ENCODE data around the gene OSBP.

Gene OSBP

DNA sequence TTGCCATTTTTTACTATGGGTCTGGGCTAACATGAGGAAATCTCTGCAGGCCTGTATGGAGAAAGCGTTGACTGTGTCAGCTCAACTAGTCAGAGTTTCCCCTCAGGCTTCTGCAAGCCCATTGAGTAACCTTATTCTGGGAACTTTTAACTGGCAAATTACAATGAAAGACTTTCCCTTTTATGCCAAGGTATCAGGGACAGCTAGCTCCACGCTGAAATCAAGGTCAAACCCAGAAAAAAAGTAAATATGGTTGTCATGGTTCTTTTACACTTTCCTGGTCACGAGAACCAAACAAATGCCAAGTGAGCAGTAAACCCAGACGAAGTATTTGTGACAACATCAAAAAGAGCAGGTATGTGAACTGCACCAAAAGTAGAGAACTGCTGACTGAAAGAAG is 13.8 kb downstream of the OSBP start:
- no peak for FAIRE-seq

- no peak for FAIRE-seq
Observed at GRCh38 chr11:59600636-59601035, 14.9 kb downstream of the OSBP start.

DNA sequence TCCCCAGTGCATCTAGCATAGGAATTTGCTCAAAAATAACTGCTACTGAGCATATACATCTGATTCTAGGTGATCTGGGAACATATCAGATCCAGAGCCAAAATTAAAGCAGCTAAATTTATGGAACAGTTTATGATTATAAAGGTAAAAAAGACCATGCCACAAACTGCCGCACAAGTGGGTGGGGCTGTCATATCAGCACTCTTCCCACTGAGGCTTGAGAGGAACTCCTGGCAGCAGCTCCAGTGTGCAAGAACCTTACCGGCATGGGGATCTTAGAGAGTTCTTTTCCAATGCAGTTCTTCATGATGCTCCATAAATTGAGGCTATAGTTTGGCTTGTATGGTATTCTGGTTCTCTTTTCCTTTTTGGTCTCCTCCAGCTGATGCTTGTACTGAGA is 15.3 kb downstream of the OSBP start:
- FAIRE-seq, result no peak

DNA sequence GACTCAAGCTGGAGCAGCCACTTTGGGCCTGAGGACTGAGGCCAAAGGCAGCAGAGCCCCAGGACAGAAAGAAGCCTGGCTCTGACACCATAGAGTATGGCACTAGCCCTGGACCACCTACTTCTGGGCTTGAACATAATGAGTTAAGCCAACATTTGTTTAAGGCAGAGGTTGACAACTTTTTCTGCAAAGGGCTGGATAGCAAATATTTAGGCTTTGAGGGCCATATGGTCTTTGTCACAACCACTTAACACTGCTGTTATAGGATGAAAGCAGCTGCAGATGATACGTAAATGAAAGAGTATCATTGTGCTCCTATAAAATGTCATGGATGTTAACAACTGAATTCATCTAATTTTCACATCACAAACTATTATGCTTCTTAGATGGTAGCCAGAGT is 16.6 kb downstream of the OSBP start:
- FAIRE-seq, result no peak

- FAIRE-seq, result no peak
Observed at GRCh38 chr11:59584294-59584693, 31.3 kb downstream of the OSBP start.

- no peak for FAIRE-seq
Observed at GRCh38 chr11:59582006-59582405, 33.6 kb downstream of the OSBP start.

DNA sequence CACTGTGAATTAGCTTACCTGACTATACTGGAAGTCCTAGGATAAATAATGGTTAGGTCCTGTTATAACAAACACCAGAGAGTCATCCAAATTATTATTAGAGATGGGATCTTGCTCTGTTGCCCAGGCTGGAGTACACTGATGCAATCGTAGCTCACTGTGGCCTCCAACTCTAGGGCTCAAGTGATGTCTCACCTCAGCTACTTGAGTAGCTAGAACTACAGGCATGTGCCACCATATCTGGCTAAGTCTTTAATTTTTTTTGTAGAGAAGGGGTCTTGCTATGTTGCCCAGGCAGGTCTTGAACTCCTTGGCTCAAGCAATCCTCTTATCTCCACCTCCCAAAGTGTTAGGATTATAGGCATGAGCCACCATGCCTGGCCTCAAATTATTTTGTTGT is 37.2 kb downstream of the OSBP start:
- FAIRE-seq, result no peak

GRCh38 chr11:59575505-59575904 is 40.1 kb downstream of the OSBP start:
- FAIRE-seq, result no peak

GRCh38 chr11:59574932-59575502 is 40.6 kb downstream of the OSBP start:
- no peak for FAIRE-seq

DNA sequence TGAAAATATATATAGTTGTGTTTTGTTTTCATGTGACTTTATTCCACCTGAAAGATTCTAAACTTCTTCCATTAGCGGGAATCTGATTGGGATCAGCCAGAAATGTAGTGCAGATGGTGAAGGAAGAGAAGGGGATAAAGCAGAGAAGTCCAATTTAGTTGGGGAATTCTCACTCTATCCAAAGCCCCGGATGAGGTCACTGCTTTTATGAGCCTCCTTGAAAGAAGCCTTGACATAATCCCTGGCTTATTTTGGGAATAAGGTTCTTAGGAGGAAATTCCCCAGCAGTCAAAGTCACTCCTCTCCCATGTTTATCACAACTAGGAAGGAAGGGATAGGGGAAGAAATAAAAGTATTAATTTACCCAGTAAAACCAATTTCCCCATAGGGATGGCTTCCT is 41.1 kb downstream of the OSBP start:
- no peak for FAIRE-seq

DNA sequence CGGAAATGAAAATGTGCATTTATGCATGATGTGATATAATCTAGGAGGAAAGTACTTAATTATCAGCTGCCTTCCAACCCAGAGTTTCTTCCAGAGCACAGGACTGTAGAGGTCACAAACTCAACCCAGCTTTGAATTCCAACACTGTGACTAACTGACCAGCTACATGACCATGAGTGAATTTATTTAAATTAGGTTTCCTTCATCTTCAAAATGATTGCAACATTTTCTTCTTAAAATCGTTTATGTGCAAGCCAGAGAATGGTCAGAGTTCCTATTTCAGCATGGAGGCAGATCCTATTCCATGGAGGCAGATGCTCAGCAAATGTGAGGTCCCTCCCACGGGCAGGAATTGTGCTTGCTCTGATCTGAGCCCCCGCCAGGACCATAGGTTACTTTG is 42.4 kb downstream of the OSBP start:
- no peak for FAIRE-seq

GRCh38 chr11:59572091-59572490 is 43.5 kb downstream of the OSBP start:
- FAIRE-seq, result no peak

GRCh38 chr11:59562292-59562691 is 53.3 kb downstream of the OSBP start:
- FAIRE-seq, result no peak

GRCh38 chr11:59560702-59561473 is 54.7 kb downstream of the OSBP start:
- no peak for FAIRE-seq

DNA sequence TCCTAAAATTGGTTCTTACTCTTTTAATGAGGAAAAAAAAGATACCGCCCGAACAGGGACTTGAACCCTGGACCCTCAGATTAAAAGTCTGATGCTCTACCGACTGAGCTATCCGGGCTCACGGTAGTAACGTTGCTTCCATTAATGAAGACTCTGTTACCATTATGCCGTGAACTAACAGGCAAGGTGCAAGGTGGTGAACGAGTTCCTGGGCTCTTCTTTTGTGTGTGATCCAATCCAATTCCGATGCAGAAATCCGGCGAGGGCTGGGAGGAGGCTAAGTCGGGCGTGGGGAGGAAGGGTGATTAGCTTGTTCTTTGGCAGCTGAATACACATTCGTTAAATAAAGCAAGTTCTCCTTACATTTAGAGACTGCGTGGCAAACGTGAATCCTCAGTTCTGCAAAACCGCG is 55.3 kb downstream of the OSBP start:
- FAIRE-seq, result no peak

DNA sequence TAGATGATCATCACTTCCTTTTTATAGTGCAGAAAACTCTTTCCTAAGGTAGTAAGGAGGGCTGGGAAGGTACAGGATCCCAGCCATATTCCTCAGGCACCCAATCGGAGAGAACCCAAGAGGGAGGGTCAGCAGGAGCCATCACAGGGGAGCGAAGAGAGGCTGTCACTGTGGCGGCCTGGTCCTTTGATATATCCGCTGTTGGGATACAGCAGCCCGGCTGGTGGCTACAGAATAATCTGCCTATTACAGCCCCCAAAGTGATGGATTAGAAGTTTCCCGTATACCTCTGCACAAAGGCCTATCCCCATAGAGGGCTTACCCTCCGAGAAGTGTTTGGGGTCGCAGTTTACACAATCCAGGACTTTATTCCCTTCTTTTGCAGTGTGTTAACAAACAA is 55.7 kb downstream of the OSBP start:
- FAIRE-seq, result no peak

- no peak for FAIRE-seq
Observed at GRCh38 chr11:59558270-59558643, 57.3 kb downstream of the OSBP start.

DNA sequence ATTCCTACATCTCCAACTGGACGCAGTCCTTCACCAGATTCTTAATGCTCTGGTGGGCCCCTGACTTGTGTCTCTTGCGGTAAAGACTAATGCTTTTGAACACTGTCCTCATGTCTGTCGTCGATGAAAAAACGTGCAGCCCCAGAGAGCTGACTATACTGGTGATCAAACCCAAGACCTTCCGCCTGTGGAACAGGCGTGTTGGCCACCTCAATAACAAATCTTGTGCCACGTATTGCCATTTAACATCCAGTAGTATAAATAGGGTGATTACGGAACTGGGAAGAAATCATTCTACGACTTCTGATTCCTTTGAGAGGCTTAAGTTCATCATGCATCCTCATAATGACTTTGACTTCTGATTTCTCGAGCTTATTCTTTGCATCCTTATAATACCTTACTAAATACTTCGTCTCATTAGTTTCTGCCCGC is 58.6 kb downstream of the OSBP start:
- FAIRE-seq, result no peak

DNA sequence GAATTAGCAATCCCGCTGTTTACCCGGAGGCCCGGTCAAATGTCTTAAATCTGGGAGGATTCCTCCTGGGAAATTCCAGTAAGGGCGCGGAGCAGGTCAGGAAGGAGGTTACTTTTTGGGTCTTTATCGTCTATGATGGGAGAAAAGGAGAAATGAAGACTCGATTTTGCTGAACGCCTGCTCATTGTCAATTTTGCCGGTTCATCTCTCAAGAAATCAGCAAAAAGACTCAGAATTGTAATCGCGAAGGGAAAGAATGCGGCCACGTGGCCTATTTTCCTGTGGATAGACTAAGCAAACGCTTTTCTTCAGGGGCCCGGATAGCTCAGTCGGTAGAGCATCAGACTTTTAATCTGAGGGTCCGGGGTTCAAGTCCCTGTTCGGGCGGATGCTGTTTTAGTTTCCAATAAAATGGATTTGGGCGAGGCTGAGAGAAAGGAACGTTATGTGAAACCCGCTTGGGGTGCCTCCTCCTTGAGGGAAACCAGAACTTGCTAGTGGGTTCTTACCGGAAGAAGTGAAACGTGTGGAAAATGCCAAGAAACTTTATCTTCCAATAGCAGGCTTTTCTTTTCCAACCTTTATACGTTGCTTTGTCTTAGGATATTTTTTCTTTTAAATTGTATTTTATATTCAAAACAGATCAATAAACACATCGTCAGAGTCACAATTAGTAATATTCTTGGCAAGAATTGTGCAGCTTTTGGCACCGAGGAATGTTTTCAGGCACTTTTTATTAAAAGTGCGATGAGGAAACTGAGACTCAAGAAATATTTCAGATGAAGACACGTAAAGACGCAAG is 59.3 kb downstream of the OSBP start:
- FAIRE-seq, result peak; percentile 53

GRCh38 chr11:59555601-59556114 is 59.9 kb downstream of the OSBP start:
- no peak for FAIRE-seq

DNA sequence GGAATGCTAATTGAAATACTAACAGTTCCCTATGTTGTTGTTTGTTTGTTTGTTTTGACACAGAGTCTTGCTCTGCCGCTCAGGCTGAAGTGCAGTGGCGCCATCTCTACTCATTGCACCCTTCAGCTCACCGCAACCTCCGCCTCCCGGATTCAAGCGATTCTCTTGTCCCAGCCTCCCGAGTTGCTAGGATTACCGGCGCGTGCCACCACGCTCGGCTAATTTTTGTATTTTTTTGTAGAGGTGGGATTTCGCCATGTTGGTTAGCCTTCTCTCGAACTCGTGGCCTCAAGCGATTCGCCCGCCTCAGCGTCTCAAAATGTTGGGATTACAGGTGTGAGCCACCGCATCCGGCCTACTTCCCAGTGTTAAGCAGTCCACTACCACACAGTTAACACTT is 62.3 kb downstream of the OSBP start:
- FAIRE-seq, result no peak

GRCh38 chr11:59552844-59553243 is 62.7 kb downstream of the OSBP start:
- no peak for FAIRE-seq

GRCh38 chr11:59551659-59552521 is 63.7 kb downstream of the OSBP start:
- peak; percentile 29 for FAIRE-seq
